Hematopoietic multipotent progenitor cell (in vitro differentiated cells): ENCODE results near the gene VAV2. TPM values are rescaled to one million over a fixed set of nuclear protein-coding genes. Genes with fewer than 3 reads are reported as not detected.
"Not testable (repeated sequence)": the region's sequence is repeated elsewhere in the genome, so short reads cannot be mapped to it uniquely, and the experiment has no call there.

Experiments used
- DNase-seq, 3 donors: peaks; one replicate each; pipeline ENCODE4 v3.0.0-alpha.2; 2011 to 2015; ENCODE audit warnings: low read depth in 2 of 3, low spot score in 2 of 3
- total RNA-seq: library from RNA; depleted of rRNA; stranded (reverse); fragments of >200 nt; gene quantifications from one replicate; pipeline ENCODE4 v1.2.3, GENCODE V29; 2012

VAV2 gene
- total RNA-seq, 1 donor = 2.2 TPM

GRCh38 chr9:133939845-133940244 lies 52.3 kb downstream of the VAV2 start:
- no peak for DNase-seq

GRCh38 chr9:133939171-133939785 lies 52.8 kb downstream of the VAV2 start:
- DNase-seq = no peak

DNA sequence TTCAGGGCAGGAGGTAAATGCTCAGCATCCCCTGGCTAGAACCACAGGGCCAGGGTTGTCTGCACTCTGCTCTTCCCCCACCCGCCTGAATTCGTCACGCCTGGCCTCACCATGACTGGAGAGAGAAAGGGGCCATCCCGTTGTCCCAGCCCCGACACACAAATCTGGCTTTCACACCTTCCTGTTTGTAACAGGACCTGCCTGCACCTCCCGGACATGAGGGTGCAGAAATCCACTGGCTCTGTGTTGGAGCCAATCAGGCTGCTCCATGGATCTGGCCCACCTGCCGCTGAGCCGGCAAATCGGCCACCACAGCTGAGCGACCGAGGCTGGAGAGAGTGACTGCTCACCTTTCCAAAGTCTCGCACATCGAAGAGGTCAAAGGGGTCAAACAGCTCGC lies 53.4 kb downstream of the VAV2 start:
- DNase-seq = no peak

- DNase-seq = no peak
Measured at GRCh38 chr9:133938086-133938485, 54.0 kb downstream of the VAV2 start.

DNA sequence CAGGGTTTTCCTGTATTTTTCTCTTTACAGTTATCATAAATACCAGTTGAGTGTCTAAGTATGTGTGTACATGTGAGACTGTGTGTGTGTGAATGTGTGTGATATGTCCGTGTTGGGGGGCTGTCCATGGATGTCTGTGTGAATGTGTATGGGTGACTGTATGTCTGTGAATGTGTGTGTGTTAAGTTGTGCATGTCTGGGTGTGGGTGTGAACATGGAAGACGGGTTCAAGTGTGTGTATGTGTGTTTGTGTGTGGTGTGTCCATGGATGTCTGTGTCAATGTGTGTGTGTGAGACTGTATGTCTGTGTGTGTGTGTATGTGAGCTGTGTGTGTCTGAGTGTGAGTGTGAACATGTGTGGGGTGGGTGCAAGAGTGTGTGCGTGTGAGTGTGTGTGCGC lies 55.0 kb downstream of the VAV2 start:
- DNase-seq = no peak

- DNase-seq = no peak
Measured at GRCh38 chr9:133935328-133936005, 56.7 kb downstream of the VAV2 start.

DNA sequence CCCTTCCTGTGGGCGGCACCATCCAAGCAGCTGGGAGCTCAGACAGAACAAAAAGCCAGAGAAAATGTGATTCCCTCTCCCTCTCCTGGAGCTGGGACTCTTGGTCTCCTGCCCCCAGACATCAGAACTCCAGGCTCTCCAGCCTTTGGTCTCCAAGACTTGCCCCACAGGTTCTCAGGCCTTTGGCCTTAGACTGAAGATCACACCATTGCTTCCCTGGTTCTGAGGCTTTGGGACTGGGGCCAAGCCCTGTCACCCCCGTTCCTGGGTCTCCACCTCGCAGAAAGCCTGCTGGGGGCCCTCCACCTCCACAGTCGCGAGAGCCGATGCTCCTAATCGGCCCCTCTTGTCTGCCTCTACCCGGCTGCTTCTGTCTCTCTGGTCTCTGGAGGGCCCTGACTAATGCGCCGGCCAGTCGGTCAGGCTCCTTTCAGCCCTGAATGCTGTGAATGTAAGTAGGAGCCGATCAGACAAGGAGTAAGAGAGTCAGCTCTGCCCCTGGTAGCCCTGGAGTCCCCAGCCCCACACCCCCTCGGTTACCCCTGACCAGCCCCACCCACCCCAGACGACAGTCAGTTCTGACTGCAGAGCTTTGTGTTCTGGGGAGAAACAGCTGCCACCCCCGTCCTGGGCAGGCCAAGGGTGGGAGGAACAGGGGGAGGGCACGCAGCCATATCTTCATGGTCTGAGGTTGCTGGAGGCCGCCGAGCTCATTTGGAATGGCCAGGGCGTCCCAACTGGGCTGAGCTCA lies 57.5 kb downstream of the VAV2 start:
- DNase-seq = no peak

- DNase-seq = no peak
Measured at GRCh38 chr9:133933426-133934026, 58.6 kb downstream of the VAV2 start.

DNA sequence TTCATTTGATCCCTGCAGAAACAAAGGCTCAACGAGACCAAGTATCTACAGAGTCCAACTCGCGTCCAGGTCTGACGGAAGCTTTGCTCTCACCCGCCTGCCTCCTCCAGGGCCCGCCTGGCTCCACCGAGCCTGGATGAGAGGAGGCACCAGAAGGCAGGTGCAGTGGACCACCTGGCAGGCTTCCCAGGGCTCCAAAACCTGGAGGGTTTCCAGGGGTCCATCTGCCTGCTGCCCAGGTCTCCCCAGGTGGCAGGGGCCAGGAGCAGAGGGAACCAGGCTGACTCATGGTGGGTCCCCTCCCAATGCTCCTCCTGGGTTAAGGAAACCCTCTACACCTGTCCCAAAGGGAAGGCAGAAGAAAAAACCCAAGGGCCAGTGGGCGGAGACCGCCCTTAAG lies 59.5 kb downstream of the VAV2 start:
- no peak for DNase-seq

DNA sequence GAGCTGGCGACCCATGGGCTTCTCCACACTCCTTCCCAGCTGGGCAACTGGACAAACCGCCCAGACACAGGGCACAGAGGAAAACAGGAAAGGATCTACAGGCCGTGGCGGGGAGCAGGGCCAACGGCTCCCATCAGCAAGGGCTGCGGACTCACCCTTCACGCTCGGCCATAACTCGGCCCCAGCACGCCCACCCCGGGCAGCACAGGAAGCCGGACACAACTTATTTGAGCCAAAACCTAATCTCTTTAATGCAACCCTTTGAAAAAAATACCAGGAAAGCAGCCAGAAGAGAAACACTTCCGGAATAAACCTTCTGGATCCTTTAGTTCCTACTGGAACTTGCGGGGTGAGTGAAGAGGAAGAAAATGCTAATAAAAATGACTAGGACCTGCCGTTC lies 59.9 kb downstream of the VAV2 start:
- no peak for DNase-seq

- no peak for DNase-seq
Measured at GRCh38 chr9:133930682-133931485, 61.2 kb downstream of the VAV2 start.

DNA sequence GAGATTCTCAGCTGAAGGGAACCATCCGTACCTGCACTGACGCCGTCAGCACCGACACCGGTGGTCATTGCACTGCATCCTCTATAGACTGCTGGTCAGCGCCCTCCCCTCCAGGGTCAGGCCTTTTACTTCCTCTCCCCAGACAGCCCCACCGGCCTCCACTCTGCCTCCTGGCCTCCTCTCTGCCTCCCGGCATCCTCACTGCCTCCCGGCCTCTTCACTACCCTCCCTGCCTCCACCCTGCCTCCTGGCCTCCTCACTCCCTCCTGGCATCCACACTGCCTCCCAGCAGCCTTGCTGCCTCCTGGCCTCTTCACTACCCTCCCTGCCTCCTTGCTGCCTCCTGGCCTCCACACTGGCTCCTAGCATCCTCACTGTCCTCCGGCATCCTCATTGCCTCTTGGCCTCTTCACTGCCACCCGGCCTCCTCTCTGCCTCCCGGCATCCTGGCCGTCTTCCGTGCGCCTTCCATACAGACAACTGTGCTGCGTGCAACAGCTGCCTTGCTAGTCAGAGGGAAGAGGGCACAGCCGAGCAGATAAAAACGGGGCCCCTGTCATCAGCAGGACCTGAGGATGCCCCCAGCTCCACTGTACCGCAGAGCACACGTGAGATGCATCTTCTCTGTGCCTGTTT lies 62.0 kb downstream of the VAV2 start:
- no peak for DNase-seq

- no peak for DNase-seq
Measured at GRCh38 chr9:133929599-133929998, 62.5 kb downstream of the VAV2 start.

DNA sequence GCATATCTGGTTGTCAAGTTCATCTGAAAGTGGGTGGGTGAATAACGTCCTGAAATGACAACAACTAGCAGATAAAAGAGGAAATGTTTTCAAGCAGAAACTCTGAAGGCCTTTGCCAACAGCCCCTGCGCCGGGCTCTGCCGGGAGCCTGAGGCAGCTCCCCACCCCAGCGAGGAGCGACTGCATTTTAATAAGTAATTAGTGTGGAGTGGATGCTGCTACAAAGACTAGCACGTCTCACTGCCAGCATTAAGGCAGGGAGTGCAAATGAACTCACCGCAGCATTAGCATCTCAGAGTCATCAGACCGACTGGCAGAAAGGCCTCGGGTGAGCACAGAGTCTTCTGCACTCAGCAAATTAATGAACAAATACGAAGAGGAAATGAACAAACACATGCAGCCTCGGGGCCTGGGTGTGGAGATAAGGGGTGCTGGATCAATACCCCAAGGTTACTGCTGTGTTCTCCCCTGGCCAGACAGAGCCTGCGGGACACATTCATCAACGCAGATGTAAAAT lies 63.8 kb downstream of the VAV2 start:
- DNase-seq = no peak

DNA sequence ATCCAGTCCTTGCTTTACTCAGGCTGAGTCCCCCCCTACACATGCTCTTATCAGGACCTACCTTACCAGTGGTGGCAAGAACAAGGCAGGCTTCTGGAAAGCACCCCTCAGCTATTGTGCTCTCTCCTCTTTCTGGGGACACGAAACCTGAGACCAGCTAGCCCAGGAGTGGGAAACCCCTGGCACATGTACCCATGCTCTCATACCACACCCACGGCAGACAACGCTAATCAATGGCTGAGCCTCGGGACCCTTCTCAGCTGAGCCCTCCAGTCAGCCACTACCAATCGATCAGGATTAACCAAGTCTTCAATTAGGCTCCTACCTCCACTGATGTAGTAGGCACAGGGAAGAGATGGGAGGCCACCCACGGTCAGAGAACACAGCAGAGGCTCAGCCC lies 65.1 kb downstream of the VAV2 start:
- DNase-seq = no peak

DNA sequence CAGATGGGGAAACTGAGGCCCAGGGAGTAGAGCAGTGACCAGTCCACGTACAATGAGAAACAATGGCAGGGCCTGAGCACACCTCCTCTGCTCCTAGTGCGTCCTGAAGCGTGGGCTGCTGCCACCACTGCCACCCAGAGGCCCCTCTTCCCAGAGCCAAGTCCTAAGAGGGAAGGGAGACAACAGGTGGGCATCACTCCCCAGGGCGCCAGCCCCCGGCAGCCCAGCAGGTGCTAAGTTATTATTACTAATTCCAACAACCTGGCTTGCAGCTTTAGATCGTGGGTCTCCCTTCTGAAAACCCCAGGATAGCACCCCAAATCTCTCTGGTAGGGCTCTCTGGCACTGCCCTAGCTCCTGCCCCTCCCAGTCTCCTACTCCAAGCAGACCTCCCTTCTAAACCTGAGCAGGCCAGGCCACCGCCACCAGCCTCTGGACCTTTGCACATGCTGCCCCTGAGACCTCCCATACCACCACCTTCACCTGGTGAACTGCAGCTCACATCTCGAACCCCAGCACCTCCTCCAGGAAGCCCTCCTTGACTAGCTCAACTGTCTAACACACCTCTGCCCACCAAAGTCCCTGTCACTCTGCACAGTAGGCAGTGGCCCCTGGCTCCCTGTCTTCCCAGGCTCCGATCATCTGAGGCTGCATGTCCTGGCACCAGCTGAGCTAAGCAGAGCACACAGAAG lies 65.8 kb downstream of the VAV2 start:
- no peak for DNase-seq

DNA sequence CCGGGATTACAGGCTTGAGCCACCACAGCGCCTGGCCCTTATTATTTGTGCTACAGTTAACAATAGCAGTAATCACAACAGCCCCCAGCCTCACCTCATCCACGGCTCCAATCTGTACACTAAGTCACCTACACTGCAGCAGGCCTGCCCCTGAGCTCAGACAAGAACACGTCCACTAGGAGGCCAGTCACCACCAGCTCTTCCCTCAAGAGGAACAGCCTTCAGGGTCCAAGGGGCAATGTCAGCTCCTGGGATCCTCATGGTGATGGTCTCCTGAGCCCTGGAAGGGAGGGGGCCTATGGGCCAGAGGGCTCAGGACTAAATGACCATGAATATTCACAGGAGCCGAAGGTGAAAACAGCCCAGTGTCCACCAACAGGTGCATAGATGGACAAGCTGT lies 67.7 kb downstream of the VAV2 start:
- DNase-seq = no peak

- not testable (repeated sequence) for DNase-seq
Measured at GRCh38 chr9:133923608-133924007, 68.5 kb downstream of the VAV2 start.

- no peak for DNase-seq
Measured at GRCh38 chr9:133921866-133922265, 70.3 kb downstream of the VAV2 start.

GRCh38 chr9:133920471-133920870 lies 71.7 kb downstream of the VAV2 start:
- no peak for DNase-seq
